Muscle of back (tissue), 11 donors: Measurements from ENCODE around the gene CRYBA1. TPM values are rescaled to one million over a fixed set of nuclear protein-coding genes. Genes with fewer than 3 reads are reported as not detected.
A peak's percentile ranks its signal among the peaks of the same experiment; 100 is the strongest.

ENCODE experiments used
- DNase-seq, 3 donors: peaks; one replicate each; pipeline versions ENCODE4 v3.0.0 to v3.0.0-alpha.2; 2013
- polyA plus RNA-seq, 10 donors: library from polyadenylated mRNA; unstranded; fragments of 120-200 nt; gene quantifications; one replicate each; pipeline ENCODE4 v1.2.1, GENCODE V29; 2013; ENCODE audit not compliant: insufficient read length in 10 of 10

The CRYBA1 gene
- polyA plus RNA-seq, 10 donors = not detected

- no peak for DNase-seq
Measured at GRCh38 chr17:29279397-29280070, 32.9 kb downstream of the CRYBA1 start.

DNA sequence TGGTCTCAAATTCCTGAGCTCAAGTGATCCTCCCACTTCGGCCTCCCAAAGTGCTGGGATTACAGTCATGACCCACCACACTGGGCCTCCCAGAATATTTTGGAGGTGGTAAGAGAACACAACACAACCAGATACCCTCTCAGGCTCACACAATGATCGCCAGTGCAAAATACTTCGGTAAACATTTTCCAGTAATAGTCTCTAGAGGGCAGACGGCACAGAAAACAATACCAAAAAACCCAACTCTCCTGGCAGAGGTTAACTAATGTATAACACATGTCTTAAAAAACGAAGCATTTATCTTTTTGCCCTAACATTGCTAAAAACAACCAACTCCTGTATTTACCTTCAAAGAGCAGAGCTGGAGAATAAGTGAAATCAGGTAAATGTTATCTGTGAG lies 36.8 kb downstream of the CRYBA1 start:
- DNase-seq = no peak

GRCh38 chr17:29283961-29284360 lies 37.3 kb downstream of the CRYBA1 start:
- DNase-seq = no peak

DNA sequence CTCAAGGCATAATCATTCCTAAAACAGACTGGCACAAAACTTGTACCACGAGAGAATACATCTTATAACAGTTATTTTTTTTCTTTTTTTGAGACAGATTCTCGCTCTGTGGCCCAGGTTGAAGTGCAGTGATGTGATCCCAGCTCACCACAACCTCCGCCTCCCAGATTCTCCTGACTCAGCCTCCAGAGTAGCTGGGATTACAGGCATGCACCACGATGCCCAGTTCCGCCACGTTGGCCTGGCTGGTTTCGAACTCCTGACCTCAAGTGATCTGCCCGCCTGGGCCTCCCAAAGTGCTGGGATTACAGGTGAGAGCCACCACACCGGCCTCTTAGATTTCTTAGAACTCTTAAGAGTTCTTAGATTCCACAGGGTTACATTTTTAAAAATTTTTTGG lies 43.2 kb downstream of the CRYBA1 start:
- DNase-seq = no peak

- DNase-seq = peak; percentile 68 to 82 (median 71)
Measured at GRCh38 chr17:29291163-29291752, 44.6 kb downstream of the CRYBA1 start.

- DNase-seq = peak; percentile 40 to 79 (median 62)
Measured at GRCh38 chr17:29292071-29292991, 45.7 kb downstream of the CRYBA1 start.

- peak; percentile 38 to 80 (median 68) for DNase-seq
Measured at GRCh38 chr17:29292992-29293889, 46.6 kb downstream of the CRYBA1 start.

- peak; percentile 98 to 100 (median 99) for DNase-seq
Measured at GRCh38 chr17:29293890-29294579, 47.4 kb downstream of the CRYBA1 start, which contains the start of gene NUFIP2. NUFIP2 (minus strand) TSS chr17:29294148; CDS start chr17:29294059, 89 bp downstream.

- no peak for DNase-seq
Measured at GRCh38 chr17:29294580-29294900, 47.9 kb downstream of the CRYBA1 start.

- no peak for DNase-seq
Measured at GRCh38 chr17:29295420-29295819, 48.8 kb downstream of the CRYBA1 start.

GRCh38 chr17:29299031-29299430 lies 52.4 kb downstream of the CRYBA1 start:
- DNase-seq = no peak

GRCh38 chr17:29303386-29303785 lies 56.7 kb downstream of the CRYBA1 start:
- DNase-seq = no peak

Other genes starting within 250 kb of the CRYBA1 start
- gene SEZ6, start 240.8 kb upstream of the CRYBA1 start, polyA plus RNA-seq = under 1 TPM; 0.07 to 0.66 (median 0.23) TPM
- 1 to 10 TPM in 7 of 10 donors, under 1 TPM in 3; 0.65 to 2.0 (median 1.2) TPM for gene PIPOX, start 203.7 kb upstream of the CRYBA1 start, polyA plus RNA-seq
- 100 to 1,000 TPM; 116 to 246 (median 206) TPM for gene MYO18A, start 66.5 kb upstream of the CRYBA1 start, polyA plus RNA-seq
- gene NUFIP2, start 47.3 kb downstream of the CRYBA1 start, polyA plus RNA-seq = 10 to 100 TPM; 24.4 to 39.2 (median 29.6) TPM
- 10 to 100 TPM; 30.3 to 39.0 (median 34.7) TPM for gene TAOK1, start 143.5 kb downstream of the CRYBA1 start, polyA plus RNA-seq